OCI-LY7 (cell line): ENCODE data around the gene ERP44. TPM values are rescaled to one million over a fixed set of nuclear protein-coding genes. Genes with fewer than 3 reads are reported as not detected.
"Not testable (repeated sequence)": the region's sequence is repeated elsewhere in the genome, so short reads cannot be mapped to it uniquely, and the experiment has no call there.

Experiments used
- BruUV-seq: library from RNA; stranded (reverse); fragments of 400-500 nt; replicated peaks from 2 replicates; lab custom pipeline; 2021; lab: Mats Ljungman, UMichigan
- CTCF ChIA-PET: fragments of 300-600 bp; sonication (Branson Sonifier 250); formaldehyde crosslinking; loops from one replicate; lab custom pipeline; 2022; ENCODE audit warnings: antibody characterized with exemption; ENCODE audit not compliant: unreplicated experiment; lab: Charles Lee
- POLR2A ChIA-PET: fragments of 300-600 bp; sonication (Branson Sonifier 250); formaldehyde crosslinking; loops from one replicate; lab custom pipeline; 2022; ENCODE audit warnings: antibody characterized with exemption; lab: Charles Lee
- DNase-seq: peaks from one replicate; pipeline ENCODE4 v3.0.0-alpha.2; 2015; ENCODE audit warnings: low spot score
- H2AFZ ChIP-seq: fragments of 200-600 bp; sonication (generic), shearing (Covaris generic); 2 replicates; pipeline ENCODE4 v1.6.1; 2014; ENCODE audit warnings: mild to moderate bottlenecking, antibody characterized with exemption, low read length, moderate library complexity
- H3K27ac ChIP-seq: fragments of 200-600 bp; sonication (generic); 2 replicates; pipeline ENCODE4 v1.5.1; 2014; ENCODE audit warnings: mixed run types, low read depth, mild to moderate bottlenecking, moderate library complexity, low read length, inconsistent platforms; ENCODE audit not compliant: poor library complexity, severe bottlenecking
- H3K36me3 ChIP-seq: fragments of 200-600 bp; sonication (generic); 2 replicates; pipeline ENCODE4 v1.6.1; 2014; ENCODE audit warnings: mild to moderate bottlenecking, antibody characterized with exemption, low read length, moderate library complexity, mixed read lengths; ENCODE audit not compliant: insufficient read depth
- H3K4me1 ChIP-seq: fragments of 200-600 bp; sonication (generic); 2 replicates; pipeline ENCODE4 v1.5.1; 2014; ENCODE audit warnings: mild to moderate bottlenecking, low read length; ENCODE audit not compliant: insufficient read depth, poor library complexity, severe bottlenecking
- H3K4me2 ChIP-seq: fragments of 200-600 bp; sonication (generic); 2 replicates; pipeline ENCODE4 v1.6.1; 2014; ENCODE audit warnings: mild to moderate bottlenecking, low read length
- H3K4me3 ChIP-seq: fragments of 200-600 bp; sonication (generic); 2 replicates; pipeline ENCODE4 v1.5.1; 2014; ENCODE audit warnings: mild to moderate bottlenecking, low read depth, low read length; ENCODE audit not compliant: poor library complexity, severe bottlenecking
- H3K79me2 ChIP-seq: fragments of 200-600 bp; sonication (generic); 2 replicates; pipeline ENCODE4 v1.6.1; 2016; ENCODE audit warnings: low read depth, mild to moderate bottlenecking, low read length, moderate library complexity, mixed read lengths; ENCODE audit not compliant: insufficient read depth
- H3K9me2 ChIP-seq: fragments of 200-600 bp; sonication (generic); 2 replicates; pipeline ENCODE4 v1.6.1; 2016; ENCODE audit warnings: mild to moderate bottlenecking, low read length, mixed read lengths; ENCODE audit not compliant: insufficient read depth
- H3K9me3 ChIP-seq: fragments of 200-600 bp; sonication (generic); 2 replicates; pipeline ENCODE4 v1.6.1; 2014; ENCODE audit warnings: mild to moderate bottlenecking, mixed run types, low read length, mixed read lengths
- H4K20me1 ChIP-seq: fragments of 200-600 bp; sonication (generic); 2 replicates; pipeline ENCODE4 v1.6.1; 2014; ENCODE audit warnings: mild to moderate bottlenecking, antibody characterized with exemption, low read length, moderate library complexity, mixed read lengths; ENCODE audit not compliant: insufficient read depth
- EZH2phosphoT487 ChIP-seq: fragments of 200-600 bp; sonication (generic); IDR thresholded peaks from 2 replicates; pipeline ENCODE4 v1.6.1; 2018; ENCODE audit warnings: low read depth, borderline replicate concordance, mild to moderate bottlenecking, mixed run types, antibody characterized with exemption, low read length, moderate library complexity, mixed read lengths
- intact Hi-C: fragments of 100-400 bp; cut with micrococcal nuclease; formaldehyde crosslinking; loops from one replicate; pipeline ENCODE4 v1.10.0; 2022; ENCODE audit not compliant: unreplicated experiment
- total RNA-seq, 2 experiments: library from RNA; depleted of rRNA in 1 of 2; stranded (reverse); fragments of >200 nt in 1 of 2; shearing (Covaris generic) in 1 of 2; gene quantifications; 2 replicates each; pipeline ENCODE4 v1.2.3, GENCODE V29; 2014 to 2022
- TF ChIP-seq, protein P1 (sequence below): fragments of 200-600 bp; sonication (generic); conservative IDR thresholded peaks from 2 replicates; pipeline ENCODE4 v1.5.1; 2014; ENCODE audit warnings: mild to moderate bottlenecking, antibody characterized with exemption, low read length, moderate library complexity, mixed read lengths

The ERP44 gene
- total RNA-seq, 2 experiments from 2014 or later, result 19.3 to 28.1 TPM

- Histone ChIP-seq H3K4me1 (peaks cover 95% of the 10 kb centered on the region), H4K20me1 (no peaks in the 10 kb centered on the region), H3K36me3 (no peaks in the 10 kb centered on the region), H3K79me2 (peaks cover 100% of the 10 kb centered on the region), H2AFZ (no peak overlapping the region), H3K4me2 (peak overlapping the region; percentile 85), H3K27ac (peak overlapping the region; percentile 95), H3K9me2 (no peaks in the 10 kb centered on the region), H3K4me3 (peak overlapping the region; percentile 68), H3K9me3 (no peaks in the 10 kb centered on the region)
- TF ChIP-seq EZH2phosphoT487, result no peak
- TF ChIP-seq, protein P1, sequence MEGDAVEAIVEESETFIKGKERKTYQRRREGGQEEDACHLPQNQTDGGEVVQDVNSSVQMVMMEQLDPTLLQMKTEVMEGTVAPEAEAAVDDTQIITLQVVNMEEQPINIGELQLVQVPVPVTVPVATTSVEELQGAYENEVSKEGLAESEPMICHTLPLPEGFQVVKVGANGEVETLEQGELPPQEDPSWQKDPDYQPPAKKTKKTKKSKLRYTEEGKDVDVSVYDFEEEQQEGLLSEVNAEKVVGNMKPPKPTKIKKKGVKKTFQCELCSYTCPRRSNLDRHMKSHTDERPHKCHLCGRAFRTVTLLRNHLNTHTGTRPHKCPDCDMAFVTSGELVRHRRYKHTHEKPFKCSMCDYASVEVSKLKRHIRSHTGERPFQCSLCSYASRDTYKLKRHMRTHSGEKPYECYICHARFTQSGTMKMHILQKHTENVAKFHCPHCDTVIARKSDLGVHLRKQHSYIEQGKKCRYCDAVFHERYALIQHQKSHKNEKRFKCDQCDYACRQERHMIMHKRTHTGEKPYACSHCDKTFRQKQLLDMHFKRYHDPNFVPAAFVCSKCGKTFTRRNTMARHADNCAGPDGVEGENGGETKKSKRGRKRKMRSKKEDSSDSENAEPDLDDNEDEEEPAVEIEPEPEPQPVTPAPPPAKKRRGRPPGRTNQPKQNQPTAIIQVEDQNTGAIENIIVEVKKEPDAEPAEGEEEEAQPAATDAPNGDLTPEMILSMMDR, result no peak
- BruUV-seq, result no TSS peak
- intact Hi-C loops, result loop anchor here (1.0 to 2.0 kb wide), 2 partner anchors 26 to 55 kb away; no protein-coding TSS in a partner anchor
- CTCF ChIA-PET, result interaction anchor here (1.9 kb wide), 1 partner anchor 10 kb away, joined by 5 read pairs; no protein-coding TSS in a partner anchor
- POLR2A ChIA-PET, result interaction anchor here (1.1 to 8.9 kb wide), 5 partner anchors 11 to 25 kb away, joined by 3 to 108 read pairs (median 21); partner anchors contain the start of gene ERP44
- DNase-seq, result peak; percentile 77
Measured at GRCh38 chr9:100084128-100084453, 14.7 kb downstream of the ERP44 start.

- Histone ChIP-seq H3K4me1 (peaks cover 95% of the 10 kb centered on the region), H3K4me2 (peak overlapping the region; percentile 85), H4K20me1 (no peaks in the 10 kb centered on the region), H3K9me2 (no peaks in the 10 kb centered on the region), H3K36me3 (no peaks in the 10 kb centered on the region), H3K79me2 (peaks cover 100% of the 10 kb centered on the region), H2AFZ (no peak overlapping the region), H3K4me3 (peak overlapping the region; percentile 68), H3K27ac (peak overlapping the region; percentile 95), H3K9me3 (no peaks in the 10 kb centered on the region)
- CTCF ChIA-PET, result interaction anchor here (0.5 to 1.9 kb wide), 2 partner anchors 10 to 259 kb away, joined by 3 to 5 read pairs; no protein-coding TSS in a partner anchor
- no peak for TF ChIP-seq EZH2phosphoT487
- TF ChIP-seq, protein P1, result no peak
- intact Hi-C loops, result loop anchor here (1.0 to 2.0 kb wide), 2 partner anchors 25 to 55 kb away; no protein-coding TSS in a partner anchor
- BruUV-seq, result TSS peak; percentile 45
- no peak for DNase-seq
- POLR2A ChIA-PET, result interaction anchor here (1.1 to 8.9 kb wide), 5 partner anchors 11 to 24 kb away, joined by 3 to 108 read pairs (median 21); partner anchors contain the start of gene ERP44
Measured at GRCh38 chr9:100083448-100084127, 15.2 kb downstream of the ERP44 start.

- H3K36me3 ChIP-seq, result peaks cover 2% of the 10 kb centered on the region
- peaks cover 100% of the 10 kb centered on the region for H3K79me2 ChIP-seq
- H3K4me2 ChIP-seq, result peak overlapping the region; percentile 85
- H3K9me2 ChIP-seq, result no peaks in the 10 kb centered on the region
- CTCF ChIA-PET, result no interaction called here
- no TSS peak for BruUV-seq
- TF ChIP-seq, protein P1, result no peak
- H2AFZ ChIP-seq, result no peak overlapping the region
- POLR2A ChIA-PET, result interaction anchor here (0.6 to 8.9 kb wide), 5 partner anchors 12 to 104 kb away, joined by 3 to 108 read pairs (median 21); partner anchors contain the start of gene ERP44
- no peaks in the 10 kb centered on the region for H3K9me3 ChIP-seq
- H4K20me1 ChIP-seq, result no peaks in the 10 kb centered on the region
- H3K27ac ChIP-seq, result peak overlapping the region; percentile 95
- H3K4me1 ChIP-seq, result peaks cover 95% of the 10 kb centered on the region
- intact Hi-C loops, result no loop called here
- peak overlapping the region; percentile 68 for H3K4me3 ChIP-seq
- DNase-seq, result no peak
Measured at GRCh38 chr9:100082782-100083181, 16.0 kb downstream of the ERP44 start.

- DNase-seq, H3K4me3 ChIP-seq, H3K27ac ChIP-seq, H3K9me2 ChIP-seq, H2AFZ ChIP-seq, H3K4me2 ChIP-seq, BruUV-seq, H4K20me1 ChIP-seq, intact Hi-C loops, CTCF ChIA-PET: not testable (repeated sequence)
- Histone ChIP-seq H3K9me3 (peaks cover 13% of the 10 kb centered on the region; the same call in 1 of the 2 replicates), H3K79me2 (peaks cover 95% of the 10 kb centered on the region), H3K4me1 (peaks cover 40% of the 10 kb centered on the region), H3K36me3 (peaks cover 59% of the 10 kb centered on the region)
- POLR2A ChIA-PET, result interaction anchor here (1.8 kb wide), 1 partner anchor 13 kb away, joined by 8 read pairs; no protein-coding TSS in a partner anchor
Measured at GRCh38 chr9:100076256-100076655, 22.5 kb downstream of the ERP44 start.
